Measurements from ENCODE around the gene PRR33.

DNA sequence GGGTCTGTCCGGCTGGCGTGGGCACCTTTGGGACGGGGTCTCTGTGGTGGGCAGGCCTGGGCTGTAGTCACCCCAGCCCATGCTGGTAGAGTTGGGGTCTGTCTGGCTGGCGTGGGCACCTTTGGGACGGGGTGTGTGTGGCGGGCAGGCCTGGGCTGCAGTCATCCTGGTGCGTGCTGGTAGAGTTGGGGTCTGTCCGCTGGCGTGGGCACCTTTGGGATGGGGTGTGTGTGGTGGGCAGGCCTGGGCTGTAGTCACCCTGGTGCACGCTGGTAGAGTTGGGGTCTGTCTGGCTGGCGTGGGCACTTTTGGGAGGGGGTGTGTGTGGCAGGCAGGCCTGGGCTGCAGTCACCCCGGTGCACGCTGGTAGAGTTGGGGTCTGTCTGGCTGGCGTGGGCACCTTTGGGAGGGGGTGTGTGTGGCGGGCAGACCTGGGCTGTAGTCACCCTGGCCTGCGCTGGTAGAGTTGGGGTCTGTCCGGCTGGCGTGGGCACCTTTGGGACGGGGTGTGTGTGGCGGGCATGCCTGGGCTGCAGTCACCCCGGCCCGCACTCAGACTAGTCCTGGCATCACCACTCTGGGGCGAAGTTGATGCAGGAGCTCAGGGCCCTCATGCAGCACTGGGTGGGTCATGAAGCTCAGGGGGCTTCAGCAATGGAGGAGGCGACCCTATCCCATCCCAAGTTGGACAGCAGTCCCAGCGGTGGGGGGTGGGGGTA, 19.3 kb downstream of the PRR33 start:
- TF ChIP-seq, protein P1, sequence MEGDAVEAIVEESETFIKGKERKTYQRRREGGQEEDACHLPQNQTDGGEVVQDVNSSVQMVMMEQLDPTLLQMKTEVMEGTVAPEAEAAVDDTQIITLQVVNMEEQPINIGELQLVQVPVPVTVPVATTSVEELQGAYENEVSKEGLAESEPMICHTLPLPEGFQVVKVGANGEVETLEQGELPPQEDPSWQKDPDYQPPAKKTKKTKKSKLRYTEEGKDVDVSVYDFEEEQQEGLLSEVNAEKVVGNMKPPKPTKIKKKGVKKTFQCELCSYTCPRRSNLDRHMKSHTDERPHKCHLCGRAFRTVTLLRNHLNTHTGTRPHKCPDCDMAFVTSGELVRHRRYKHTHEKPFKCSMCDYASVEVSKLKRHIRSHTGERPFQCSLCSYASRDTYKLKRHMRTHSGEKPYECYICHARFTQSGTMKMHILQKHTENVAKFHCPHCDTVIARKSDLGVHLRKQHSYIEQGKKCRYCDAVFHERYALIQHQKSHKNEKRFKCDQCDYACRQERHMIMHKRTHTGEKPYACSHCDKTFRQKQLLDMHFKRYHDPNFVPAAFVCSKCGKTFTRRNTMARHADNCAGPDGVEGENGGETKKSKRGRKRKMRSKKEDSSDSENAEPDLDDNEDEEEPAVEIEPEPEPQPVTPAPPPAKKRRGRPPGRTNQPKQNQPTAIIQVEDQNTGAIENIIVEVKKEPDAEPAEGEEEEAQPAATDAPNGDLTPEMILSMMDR (conservative IDR thresholded peaks at IDR 0.05 in 1 of 2, IDR thresholded peaks at IDR 0.05 in 1 of 2; ENCODE audit: extremely low read depth in 1 of 2, insufficient read depth in 1 of 2, low read depth in 1 of 2, low read length in 2 of 2), result no peak
- TF ChIP-seq EZH2 (IDR thresholded peaks at IDR 0.05; ENCODE audit: borderline replicate concordance, low read length), result no peak

Measured in mammary epithelial cell (primary cell).